ENCODE measurements around the gene SBF2. TPM values are rescaled to one million over a fixed set of nuclear protein-coding genes. Genes with fewer than 3 reads are reported as not detected.

Gene SBF2
- total and polyA plus RNA-seq, 9 of the 15 experiments (the other 6 are each of a cell fraction or from before 2014, with no cell fraction given): 0.80 to 9.5 (median 5.0) TPM

- TF ChIP-seq ZBTB11 (CRISPR knock-in tag; IDR thresholded peaks at IDR 0.05): peak in 1 of 3 experiments; percentile 45; a peak in 2 of 6 replicates
- TF ChIP-seq SRSF7 (optimal IDR thresholded peaks at IDR 0.05; ENCODE audit: low read depth, low read length): no peak
- TF ChIP-seq POLR2G (IDR thresholded peaks at IDR 0.05; ENCODE audit: low read depth, low read length): peak; percentile 71
- 0 out of 2 replicates have a peak, but pooled peaks have one; percentile 47 for TF ChIP-seq ZNF395 (CRISPR knock-in tag; IDR thresholded peaks at IDR 0.05)
- TF ChIP-seq NR1H2 (CRISPR knock-in tag; IDR thresholded peaks at IDR 0.05): no peak
- no peak for TF ChIP-seq ZNF668 (CRISPR knock-in tag; IDR thresholded peaks at IDR 0.05)
- TF ChIP-seq NCOA2 (IDR thresholded peaks at IDR 0.05; ENCODE audit: partially characterized antibody in 2 of 2): no peak
- no peak for TF ChIP-seq ATF1 (CRISPR knock-in tag; IDR thresholded peaks at IDR 0.05)
- peak; percentile 88 for TF ChIP-seq ATF1 (tag; IDR thresholded peaks at IDR 0.05)
- no peak for TF ChIP-seq DACH1 (IDR thresholded peaks at IDR 0.05; ENCODE audit: partially characterized antibody)
- peak; percentile 76 for TF ChIP-seq ZFX (CRISPR knock-in tag; IDR thresholded peaks at IDR 0.05)
- 0 out of 2 replicates have a peak, but pooled peaks have one; percentile 28 for TF ChIP-seq DPF2 (IDR thresholded peaks at IDR 0.05)
- peak; percentile 39; the same call in 1 of the 2 replicates for TF ChIP-seq RB1 (IDR thresholded peaks at IDR 0.05; ENCODE audit: low read depth)
- TF ChIP-seq BRF1 (IDR thresholded peaks at IDR 0.05; ENCODE audit: borderline replicate concordance, extremely low read depth, insufficient read length): no peak
- TF ChIP-seq SIRT6 (IDR thresholded peaks at IDR 0.05; ENCODE audit: low read depth, low read length): no peak
- TF ChIP-seq, protein P1, sequence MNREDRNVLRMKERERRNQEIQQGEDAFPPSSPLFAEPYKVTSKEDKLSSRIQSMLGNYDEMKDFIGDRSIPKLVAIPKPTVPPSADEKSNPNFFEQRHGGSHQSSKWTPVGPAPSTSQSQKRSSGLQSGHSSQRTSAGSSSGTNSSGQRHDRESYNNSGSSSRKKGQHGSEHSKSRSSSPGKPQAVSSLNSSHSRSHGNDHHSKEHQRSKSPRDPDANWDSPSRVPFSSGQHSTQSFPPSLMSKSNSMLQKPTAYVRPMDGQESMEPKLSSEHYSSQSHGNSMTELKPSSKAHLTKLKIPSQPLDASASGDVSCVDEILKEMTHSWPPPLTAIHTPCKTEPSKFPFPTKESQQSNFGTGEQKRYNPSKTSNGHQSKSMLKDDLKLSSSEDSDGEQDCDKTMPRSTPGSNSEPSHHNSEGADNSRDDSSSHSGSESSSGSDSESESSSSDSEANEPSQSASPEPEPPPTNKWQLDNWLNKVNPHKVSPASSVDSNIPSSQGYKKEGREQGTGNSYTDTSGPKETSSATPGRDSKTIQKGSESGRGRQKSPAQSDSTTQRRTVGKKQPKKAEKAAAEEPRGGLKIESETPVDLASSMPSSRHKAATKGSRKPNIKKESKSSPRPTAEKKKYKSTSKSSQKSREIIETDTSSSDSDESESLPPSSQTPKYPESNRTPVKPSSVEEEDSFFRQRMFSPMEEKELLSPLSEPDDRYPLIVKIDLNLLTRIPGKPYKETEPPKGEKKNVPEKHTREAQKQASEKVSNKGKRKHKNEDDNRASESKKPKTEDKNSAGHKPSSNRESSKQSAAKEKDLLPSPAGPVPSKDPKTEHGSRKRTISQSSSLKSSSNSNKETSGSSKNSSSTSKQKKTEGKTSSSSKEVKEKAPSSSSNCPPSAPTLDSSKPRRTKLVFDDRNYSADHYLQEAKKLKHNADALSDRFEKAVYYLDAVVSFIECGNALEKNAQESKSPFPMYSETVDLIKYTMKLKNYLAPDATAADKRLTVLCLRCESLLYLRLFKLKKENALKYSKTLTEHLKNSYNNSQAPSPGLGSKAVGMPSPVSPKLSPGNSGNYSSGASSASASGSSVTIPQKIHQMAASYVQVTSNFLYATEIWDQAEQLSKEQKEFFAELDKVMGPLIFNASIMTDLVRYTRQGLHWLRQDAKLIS (CRISPR knock-in tag; IDR thresholded peaks at IDR 0.05): no peak
- TF ChIP-seq RUNX1 (IDR thresholded peaks at IDR 0.05; ENCODE audit: low read depth): no peak
- TF ChIP-seq JUND (IDR thresholded peaks at IDR 0.05; ENCODE audit: borderline replicate concordance, low read depth, low read length): peak; percentile 43; the same call in 1 of the 2 replicates
- peak; percentile 17; the same call in 1 of the 3 replicates for TF ChIP-seq JUND (tag; IDR thresholded peaks at IDR 0.05; ENCODE audit: borderline replicate concordance, low read depth, low read length)
These were observed at the start of gene SBF2 (continued) for GRCh38 chr11:10293423-10294289.
